Left lobe of liver (tissue), 2 donors: Measurements from ENCODE around the gene APBA3. TPM values are rescaled to one million over a fixed set of nuclear protein-coding genes. Genes with fewer than 3 reads are reported as not detected.

Experiments
- ATAC-seq: fragments of 200-7000 bp; cut with Tn5 transposase; one replicate; pipeline ENCODE4 v1.9.1; 2020; ENCODE audit warnings: mild to moderate bottlenecking, moderate library complexity
- DNase-seq: peaks from one replicate; pipeline ENCODE4 v3.0.0-alpha.2; 2020; ENCODE audit warnings: low spot score
- total RNA-seq: library from RNA; stranded (reverse); gene quantifications from one replicate; pipeline ENCODE4 v1.2.1, GENCODE V29; 2021
- donor health status: DM: no; HTN: no; CAD: no; lungs with moderate emphysema.
- donor health status: DM: no; HTN: yes; CAD: no.

The APBA3 gene
- total RNA-seq, 1 donor from 2014 or later, result 18.6 TPM

DNA sequence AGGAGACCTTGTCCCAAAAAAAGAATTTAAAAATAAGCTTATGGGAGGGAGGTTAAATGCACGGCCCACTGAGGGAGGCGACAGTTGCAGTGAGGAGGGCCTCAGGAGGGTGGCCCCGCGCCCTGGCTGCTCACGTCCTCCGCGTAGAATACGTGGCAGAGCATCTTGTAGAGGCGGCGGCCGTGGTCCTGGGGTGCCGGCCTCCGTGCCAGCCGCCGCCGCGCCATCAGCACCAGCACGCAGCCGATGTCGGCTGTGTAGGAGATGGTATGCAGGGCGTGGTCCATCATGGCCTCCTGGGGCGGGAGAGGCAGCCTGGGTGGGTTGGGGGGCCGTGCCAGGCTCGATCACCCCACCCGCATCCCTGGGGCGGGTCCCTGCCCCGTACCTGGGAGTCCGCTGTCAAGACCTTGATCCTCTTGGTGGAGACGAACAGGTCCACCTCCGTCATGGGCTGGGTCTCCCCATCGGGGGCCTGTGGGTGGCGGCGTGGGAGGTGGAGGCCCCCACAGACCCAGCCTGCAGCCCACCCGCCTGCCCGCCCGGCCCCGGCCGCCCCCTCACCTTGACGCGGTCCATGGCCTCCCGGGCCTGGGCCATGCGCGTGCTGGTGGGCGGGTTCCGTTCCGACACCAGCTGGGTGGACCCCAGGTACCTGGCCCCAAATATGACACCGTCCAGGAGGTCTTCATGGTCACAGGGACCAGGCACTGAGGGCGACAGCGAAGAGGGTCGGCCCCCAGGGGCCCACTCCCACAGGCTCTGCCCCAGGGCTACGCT lies 7.7 kb downstream of the APBA3 start:
- ATAC-seq (no peak), DNase-seq (no peak)

DNA sequence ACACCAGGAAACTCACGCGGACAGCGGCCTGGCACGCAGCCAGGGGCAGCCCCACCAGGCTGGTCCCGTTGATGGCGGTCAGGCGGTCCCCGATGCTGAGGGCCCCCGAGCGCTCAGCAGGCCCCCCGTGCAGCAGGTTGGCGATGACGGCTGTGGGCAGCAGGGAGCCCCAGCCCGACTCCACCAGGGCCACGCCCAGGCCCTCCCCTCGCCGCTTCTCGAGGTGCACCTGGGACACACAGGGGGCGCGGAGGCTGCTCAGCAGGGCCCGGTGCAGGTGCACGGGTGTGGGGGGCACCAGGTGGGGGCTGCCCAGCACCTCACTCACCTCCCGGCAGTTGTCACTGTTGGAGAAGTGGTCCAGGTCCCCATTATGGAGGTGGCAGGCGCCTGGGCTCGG lies 9.0 kb downstream of the APBA3 start:
- ATAC-seq (no peak), DNase-seq (no peak)

DNA sequence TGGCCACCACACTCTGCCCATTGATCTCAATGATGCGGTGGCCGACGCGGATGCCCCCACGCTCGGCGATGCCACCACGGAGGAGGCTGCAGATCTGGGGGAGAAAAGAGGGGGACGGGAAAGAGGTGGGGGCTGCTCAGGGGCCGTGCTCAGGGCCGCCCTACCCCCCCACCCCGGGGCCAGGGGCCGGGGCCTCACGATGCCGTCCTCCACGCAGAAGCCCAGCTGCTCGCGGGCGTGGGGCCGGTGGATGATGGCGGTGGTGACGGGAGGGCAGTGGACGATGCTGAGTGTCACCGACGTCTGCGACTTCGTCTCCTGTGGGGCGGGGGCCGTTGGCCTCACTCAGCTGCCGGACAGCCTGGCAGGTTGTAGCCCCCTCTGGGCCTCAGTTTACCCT lies 10.3 kb downstream of the APBA3 start:
- DNase-seq, result no peak
- no peak for ATAC-seq

- no peak for DNase-seq
- ATAC-seq, result no peak
Measured at GRCh38 chr19:3750211-3750610, 11.3 kb downstream of the APBA3 start.

GRCh38 chr19:3748965-3749364 lies 12.5 kb downstream of the APBA3 start:
- ATAC-seq (peak; percentile 48), DNase-seq (no peak)

GRCh38 chr19:3746371-3747056 lies 15.0 kb downstream of the APBA3 start:
- ATAC-seq (no peak), DNase-seq (no peak)

- DNase-seq (no peak), ATAC-seq (no peak)
Measured at GRCh38 chr19:3745363-3746045, 16.0 kb downstream of the APBA3 start.

DNA sequence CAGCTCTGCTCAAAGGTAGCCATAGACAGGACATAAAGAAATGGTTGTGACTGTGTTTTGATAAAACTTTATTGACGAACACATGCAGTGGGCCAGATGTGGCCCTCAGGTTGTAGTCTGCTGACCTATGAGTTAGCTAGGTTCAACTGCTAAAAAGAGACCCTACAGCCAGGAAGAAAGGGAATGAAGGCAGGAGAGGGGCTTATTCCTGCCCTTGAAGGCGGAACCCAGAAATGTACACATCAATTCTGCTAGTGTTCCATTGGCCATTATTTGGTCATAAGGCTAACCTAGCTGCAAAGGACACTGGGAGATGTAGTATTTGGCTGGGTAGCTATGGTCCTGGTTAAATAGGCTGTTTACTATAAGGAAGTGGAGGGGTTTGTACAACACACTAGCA lies 18.0 kb downstream of the APBA3 start:
- peak; percentile 40 for ATAC-seq

GRCh38 chr19:3740431-3740830 lies 21.1 kb downstream of the APBA3 start:
- no peak for DNase-seq
- ATAC-seq, result no peak

More for the DNA sequence above, 18.0 kb downstream of the APBA3 start:
- DNase-seq, result no peak

DNA sequence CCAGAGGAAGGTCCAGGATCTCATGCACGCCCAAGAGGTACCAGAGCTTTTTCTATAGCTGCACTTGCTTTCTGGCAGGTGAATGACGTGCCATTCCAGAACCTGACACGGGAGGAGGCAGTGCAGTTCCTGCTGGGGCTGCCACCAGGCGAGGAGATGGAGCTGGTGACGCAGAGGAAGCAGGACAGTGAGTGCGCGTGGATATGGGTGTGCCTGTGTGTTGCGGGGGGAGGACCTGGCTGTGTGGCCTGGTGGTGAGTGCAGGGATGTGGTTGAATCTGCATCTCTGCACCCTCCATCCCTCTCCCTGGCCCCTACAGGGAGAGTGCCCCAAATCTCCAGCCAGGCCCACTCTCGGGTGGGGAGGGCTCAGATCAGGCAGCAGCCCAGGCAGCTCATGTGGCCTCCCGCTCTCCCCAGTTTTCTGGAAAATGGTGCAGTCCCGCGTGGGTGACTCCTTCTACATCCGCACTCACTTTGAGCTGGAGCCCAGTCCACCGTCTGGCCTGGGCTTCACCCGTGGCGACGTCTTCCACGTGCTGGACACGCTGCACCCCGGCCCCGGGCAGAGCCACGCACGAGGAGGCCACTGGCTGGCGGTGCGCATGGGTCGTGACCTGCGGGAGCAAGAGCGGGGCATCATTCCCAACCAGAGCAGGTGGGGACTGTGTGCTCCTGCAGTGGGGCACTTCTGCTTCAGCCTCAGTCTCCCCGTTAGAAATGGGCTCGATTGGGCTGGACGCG lies 22.8 kb downstream of the APBA3 start:
- ATAC-seq, result no peak
- no peak for DNase-seq

GRCh38 chr19:3737487-3738205 lies 23.8 kb downstream of the APBA3 start:
- no peak for ATAC-seq
- no peak for DNase-seq

GRCh38 chr19:3736106-3736724 lies 25.3 kb downstream of the APBA3 start:
- DNase-seq (no peak), ATAC-seq (peak; percentile 12)

DNA sequence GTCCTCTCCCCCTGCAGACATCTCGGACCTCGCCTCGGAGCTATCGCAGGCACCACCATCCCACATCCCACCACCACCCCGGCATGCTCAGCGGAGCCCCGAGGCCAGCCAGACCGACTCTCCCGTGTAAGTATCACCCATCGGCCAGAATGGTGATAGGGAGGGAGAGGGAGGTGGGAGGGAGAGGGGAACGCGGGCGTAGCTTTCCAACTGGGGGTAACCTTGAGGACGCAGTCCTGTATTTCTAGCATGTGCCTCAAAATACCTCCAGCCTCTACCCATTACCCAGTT lies 27.2 kb downstream of the APBA3 start:
- no peak for DNase-seq
- ATAC-seq, result no peak

DNA sequence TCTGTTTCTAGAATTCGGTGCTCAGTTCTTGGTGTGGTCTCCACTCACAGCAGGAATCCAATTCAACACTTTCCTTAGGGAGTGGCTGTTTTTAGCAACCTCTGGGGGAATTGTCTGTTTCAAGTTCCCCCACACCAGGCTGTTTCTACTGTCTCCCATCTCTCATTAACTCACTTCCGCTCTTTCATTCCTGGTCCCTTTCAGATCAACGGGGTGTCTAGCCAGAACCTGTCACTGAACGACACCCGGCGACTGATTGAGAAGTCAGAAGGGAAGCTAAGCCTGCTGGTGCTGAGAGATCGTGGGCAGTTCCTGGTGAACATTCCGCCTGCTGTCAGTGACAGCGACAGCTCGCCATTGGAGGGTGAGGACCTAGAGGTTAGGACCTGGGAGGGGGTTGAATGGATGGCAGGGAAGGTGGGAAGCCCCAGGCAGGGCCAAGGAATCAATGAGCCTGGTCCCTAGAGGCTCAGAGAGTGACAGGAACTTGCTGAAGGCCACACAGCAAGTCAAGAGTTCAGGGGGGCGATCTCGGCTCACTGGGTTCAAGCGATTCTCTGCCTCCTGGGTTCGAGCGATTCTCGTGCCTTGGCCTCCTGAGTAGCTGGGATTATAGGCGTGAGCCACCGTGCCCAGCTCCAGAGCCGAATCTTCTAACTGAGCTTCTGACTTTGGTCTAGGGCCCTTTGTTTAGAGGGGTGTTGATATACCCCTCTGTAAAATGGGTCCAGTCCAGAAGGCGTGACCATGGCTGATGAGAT lies 27.8 kb downstream of the APBA3 start:
- ATAC-seq (no peak), DNase-seq (no peak)

DNA sequence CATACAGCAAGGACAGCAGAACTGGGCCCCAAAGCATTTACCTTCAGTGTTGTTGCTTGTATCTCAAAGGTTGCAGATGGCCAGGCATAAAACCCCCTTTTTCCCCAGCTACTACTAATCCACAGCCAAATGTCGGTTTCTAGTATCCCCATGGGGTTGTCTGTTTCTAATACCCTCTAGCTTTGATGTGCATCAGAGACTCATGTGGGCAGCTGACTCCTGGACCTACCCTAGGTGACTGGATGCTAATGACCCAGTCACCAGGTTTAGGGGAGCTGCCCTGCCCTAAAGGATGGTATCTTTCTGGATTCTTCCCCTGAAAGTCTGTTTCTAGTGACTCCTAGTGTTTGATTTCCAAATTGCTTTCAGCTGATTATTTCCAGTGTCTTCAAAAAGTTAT lies 29.4 kb downstream of the APBA3 start:
- no peak for ATAC-seq
- no peak for DNase-seq

DNA sequence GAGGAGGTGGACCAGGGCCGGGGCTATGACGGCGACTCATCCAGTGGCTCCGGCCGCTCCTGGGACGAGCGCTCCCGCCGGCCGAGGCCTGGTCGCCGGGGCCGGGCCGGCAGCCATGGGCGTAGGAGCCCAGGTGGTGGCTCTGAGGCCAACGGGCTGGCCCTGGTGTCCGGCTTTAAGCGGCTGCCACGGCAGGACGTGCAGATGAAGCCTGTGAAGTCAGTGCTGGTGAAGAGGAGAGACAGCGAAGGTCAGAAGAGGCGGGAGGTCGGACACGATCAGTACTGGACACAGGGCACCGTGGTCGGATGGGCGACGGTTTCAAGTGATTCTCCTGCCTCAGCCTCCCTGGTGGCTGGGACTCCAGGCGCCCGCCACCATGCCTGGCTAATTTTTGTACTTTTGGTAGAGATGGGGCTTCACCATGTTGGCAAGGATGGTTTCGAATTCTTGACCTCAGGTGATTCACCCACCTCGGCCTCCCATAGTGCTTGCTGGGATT lies 31.0 kb downstream of the APBA3 start:
- ATAC-seq (no peak), DNase-seq (no peak)

GRCh38 chr19:3725640-3726310 lies 35.7 kb downstream of the APBA3 start:
- ATAC-seq (peak; percentile 35), DNase-seq (no peak)

GRCh38 chr19:3725121-3725520 lies 36.4 kb downstream of the APBA3 start:
- ATAC-seq (no peak), DNase-seq (no peak)

DNA sequence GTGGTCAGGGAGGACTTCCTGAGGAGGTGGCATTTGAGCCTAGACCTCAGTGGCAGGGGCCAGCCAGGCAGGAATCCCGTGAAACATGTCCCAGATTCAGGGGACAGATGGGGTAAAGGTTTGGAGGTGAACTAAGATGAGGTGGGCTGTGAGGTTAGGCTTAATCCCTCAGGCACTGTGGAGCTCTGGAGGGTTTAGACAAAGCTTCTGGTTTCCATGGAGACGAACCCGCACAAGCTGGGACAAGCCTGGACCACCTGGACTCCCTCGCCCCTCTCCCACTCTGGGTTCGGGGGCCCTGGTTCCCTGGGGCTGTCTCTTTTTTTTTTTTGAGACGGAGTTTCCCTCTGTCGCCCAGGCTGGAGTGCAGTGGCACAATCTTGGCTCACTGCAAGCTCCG lies 37.6 kb downstream of the APBA3 start:
- no peak for ATAC-seq
- no peak for DNase-seq
